ENCODE measurements around the gene TCOF1. TPM values are rescaled to one million over a fixed set of nuclear protein-coding genes. Genes with fewer than 3 reads are reported as not detected.

Gene TCOF1, protein sequence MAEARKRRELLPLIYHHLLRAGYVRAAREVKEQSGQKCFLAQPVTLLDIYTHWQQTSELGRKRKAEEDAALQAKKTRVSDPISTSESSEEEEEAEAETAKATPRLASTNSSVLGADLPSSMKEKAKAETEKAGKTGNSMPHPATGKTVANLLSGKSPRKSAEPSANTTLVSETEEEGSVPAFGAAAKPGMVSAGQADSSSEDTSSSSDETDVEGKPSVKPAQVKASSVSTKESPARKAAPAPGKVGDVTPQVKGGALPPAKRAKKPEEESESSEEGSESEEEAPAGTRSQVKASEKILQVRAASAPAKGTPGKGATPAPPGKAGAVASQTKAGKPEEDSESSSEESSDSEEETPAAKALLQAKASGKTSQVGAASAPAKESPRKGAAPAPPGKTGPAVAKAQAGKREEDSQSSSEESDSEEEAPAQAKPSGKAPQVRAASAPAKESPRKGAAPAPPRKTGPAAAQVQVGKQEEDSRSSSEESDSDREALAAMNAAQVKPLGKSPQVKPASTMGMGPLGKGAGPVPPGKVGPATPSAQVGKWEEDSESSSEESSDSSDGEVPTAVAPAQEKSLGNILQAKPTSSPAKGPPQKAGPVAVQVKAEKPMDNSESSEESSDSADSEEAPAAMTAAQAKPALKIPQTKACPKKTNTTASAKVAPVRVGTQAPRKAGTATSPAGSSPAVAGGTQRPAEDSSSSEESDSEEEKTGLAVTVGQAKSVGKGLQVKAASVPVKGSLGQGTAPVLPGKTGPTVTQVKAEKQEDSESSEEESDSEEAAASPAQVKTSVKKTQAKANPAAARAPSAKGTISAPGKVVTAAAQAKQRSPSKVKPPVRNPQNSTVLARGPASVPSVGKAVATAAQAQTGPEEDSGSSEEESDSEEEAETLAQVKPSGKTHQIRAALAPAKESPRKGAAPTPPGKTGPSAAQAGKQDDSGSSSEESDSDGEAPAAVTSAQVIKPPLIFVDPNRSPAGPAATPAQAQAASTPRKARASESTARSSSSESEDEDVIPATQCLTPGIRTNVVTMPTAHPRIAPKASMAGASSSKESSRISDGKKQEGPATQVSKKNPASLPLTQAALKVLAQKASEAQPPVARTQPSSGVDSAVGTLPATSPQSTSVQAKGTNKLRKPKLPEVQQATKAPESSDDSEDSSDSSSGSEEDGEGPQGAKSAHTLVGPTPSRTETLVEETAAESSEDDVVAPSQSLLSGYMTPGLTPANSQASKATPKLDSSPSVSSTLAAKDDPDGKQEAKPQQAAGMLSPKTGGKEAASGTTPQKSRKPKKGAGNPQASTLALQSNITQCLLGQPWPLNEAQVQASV (N-terminal part only)
- 10 to 100 TPM; 12.6 to 25.8 (median 20.7) TPM for total RNA-seq
- 10 to 100 TPM; 16.6 to 30.3 (median 22.1) TPM for polyA plus RNA-seq
- long read RNA-seq, donor 1, partial matches to known transcripts, result 7 of 7 reads
- long read RNA-seq, donor 1, other reads (novel, unspliced or antisense), result 0 of 7 reads
- long read RNA-seq, donor 2, result 0 reads
- long read RNA-seq, donor 3, partial matches to known transcripts, result 9 of 9 reads
- long read RNA-seq, donor 3, other reads (novel, unspliced or antisense), result 0 of 9 reads
- long read RNA-seq, donor 4, partial matches to known transcripts, result 2 of 3 reads
- long read RNA-seq, donor 4, other reads (novel, unspliced or antisense), result 1 of 3 reads
- long read RNA-seq, donor 5, full-length matches to known transcripts, result 19 of 41 reads
- long read RNA-seq, donor 5, partial matches to known transcripts, result 11 of 41 reads
- long read RNA-seq, donor 5, other reads (novel, unspliced or antisense), result 11 of 41 reads
- long read RNA-seq, donor 6, partial matches to known transcripts, result 7 of 10 reads
- long read RNA-seq, donor 6, other reads (novel, unspliced or antisense), result 3 of 10 reads
- long read RNA-seq, donor 7, partial matches to known transcripts, result 5 of 5 reads
- long read RNA-seq, donor 7, other reads (novel, unspliced or antisense), result 0 of 5 reads
- long read RNA-seq, donor 8, partial matches to known transcripts, result 20 of 20 reads
- long read RNA-seq, donor 8, other reads (novel, unspliced or antisense), result 0 of 20 reads
- long read RNA-seq, donor 9, partial matches to known transcripts, result 5 of 5 reads
- long read RNA-seq, donor 9, other reads (novel, unspliced or antisense), result 0 of 5 reads
- long read RNA-seq, donor 10, partial matches to known transcripts, result 0 of 50 reads
- long read RNA-seq, donor 10, other reads (novel, unspliced or antisense), result 50 of 50 reads

DNA sequence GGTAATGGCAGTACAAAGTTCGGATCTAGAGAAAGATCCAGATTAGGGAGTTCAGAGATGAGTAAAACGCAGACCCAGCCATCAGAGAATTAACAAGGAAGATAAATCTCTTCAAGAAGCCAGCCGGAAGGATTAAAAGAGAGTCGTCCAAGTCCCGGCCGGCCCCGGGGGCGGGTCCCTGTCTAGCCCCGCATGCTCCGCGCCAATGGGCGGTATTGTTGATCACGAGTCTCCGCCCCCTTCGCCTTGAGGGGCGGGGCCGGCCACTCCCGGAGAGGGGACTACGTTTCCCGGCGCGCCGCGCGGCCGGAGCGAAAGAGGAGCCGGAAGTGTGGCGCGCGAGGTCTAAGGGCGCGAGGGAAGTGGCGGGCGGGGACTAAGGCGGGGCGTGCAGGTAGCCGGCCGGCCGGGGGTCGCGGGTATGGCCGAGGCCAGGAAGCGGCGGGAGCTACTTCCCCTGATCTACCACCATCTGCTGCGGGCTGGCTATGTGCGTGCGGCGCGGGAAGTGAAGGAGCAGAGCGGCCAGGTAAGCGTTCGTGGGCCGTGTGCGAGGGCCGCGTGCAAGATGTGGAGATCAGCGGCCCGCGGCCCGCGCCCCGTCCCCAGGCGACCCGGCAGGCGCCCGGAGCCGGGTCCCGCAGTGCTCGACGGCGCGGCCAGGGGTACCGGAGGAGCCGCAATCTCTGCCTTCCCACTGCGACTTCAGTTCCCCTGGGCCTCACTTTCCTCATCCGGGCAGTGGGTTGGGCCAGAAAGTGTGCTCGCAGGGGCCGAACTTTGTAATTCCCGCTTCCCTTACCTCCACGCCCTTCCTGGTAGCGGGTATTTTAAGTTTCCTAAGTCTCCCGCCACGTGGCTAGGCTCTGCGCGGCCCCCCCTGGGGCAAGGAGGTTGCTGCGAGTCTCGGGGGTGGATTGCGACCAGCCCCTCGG is at the start of gene TCOF1:
Gene TCOF1 (plus strand): TSS at position 372 of the 935 bp plus-strand sequence. CDS start 50 bp downstream, at position 422.
- DNase-seq, result peak; percentile 96 to 98 (median 97)
- Histone ChIP-seq H3K27ac (peak within 1 kb of the TSS in 3 of 5 donors; percentile 19 to 49 (median 33)), H3K4me1 (replicated peaks in 1 of 2) (peaks cover 7 to 19% of the 10 kb centered on the region in 2 donors), H3K4me3 (peak within 1 kb of the TSS in 3 of 4 donors; percentile 25 to 87 (median 73)), H3K27me3 (no peaks in the 10 kb centered on the region), H3K9me3 (replicated peaks in 1 of 3) (no peaks in the 10 kb centered on the region), H3K36me3 (replicated peaks in 1 of 2) (peaks cover 0 to 16% of the 10 kb centered on the region in 2 donors)
- intact Hi-C loops (cut with DNase I), result no loop called here
- 0 to 1% (median 0%) methylated on average over 12 to 90 of the region's 90 CpGs for WGBS, 4 donors
- TF ChIP-seq POLR2A (IDR thresholded peaks at IDR 0.05), result peak; percentile 31 to 34
- TF ChIP-seq, protein P1, sequence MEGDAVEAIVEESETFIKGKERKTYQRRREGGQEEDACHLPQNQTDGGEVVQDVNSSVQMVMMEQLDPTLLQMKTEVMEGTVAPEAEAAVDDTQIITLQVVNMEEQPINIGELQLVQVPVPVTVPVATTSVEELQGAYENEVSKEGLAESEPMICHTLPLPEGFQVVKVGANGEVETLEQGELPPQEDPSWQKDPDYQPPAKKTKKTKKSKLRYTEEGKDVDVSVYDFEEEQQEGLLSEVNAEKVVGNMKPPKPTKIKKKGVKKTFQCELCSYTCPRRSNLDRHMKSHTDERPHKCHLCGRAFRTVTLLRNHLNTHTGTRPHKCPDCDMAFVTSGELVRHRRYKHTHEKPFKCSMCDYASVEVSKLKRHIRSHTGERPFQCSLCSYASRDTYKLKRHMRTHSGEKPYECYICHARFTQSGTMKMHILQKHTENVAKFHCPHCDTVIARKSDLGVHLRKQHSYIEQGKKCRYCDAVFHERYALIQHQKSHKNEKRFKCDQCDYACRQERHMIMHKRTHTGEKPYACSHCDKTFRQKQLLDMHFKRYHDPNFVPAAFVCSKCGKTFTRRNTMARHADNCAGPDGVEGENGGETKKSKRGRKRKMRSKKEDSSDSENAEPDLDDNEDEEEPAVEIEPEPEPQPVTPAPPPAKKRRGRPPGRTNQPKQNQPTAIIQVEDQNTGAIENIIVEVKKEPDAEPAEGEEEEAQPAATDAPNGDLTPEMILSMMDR (IDR thresholded peaks at IDR 0.05), result no peak

DNA sequence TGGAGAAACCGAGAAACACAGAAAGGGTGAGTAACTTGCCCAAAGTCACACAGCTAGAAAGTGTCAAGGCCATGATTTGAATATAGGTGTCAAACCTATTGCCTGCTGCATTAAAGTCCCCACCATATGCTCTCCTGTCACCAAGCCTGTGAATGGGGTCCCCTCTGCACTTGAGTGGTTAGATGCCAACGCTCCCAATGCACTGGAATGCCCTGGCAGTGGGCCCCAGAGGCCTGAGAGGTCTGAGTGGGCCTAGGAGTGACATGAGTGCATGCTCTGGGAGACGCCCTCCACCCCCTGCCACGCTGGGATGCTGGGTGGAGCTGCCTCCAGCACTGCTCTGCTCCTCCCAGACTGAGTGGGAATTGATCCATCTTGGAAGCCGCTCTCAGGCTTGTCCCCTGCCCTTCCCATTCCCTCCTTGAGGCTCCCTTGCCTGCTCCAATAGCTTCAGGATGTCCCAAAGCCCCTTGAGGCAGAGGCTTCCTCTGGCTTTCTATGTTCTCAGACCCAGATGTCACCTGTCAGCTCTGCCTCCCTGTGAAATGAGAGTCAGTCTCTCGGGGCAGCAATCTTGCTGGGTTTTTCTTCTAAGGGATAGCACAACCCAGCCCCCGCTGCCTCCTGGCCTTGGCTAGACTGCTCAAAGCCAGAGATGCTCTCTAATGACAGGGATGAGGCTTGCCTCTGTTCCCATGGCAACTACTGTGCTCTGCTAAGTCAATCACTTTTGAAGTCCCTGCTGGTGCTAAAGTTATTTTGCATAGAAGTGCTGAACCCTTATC is 48.2 kb upstream of the TCOF1 start:
- Histone ChIP-seq H3K36me3 (replicated peaks in 1 of 2) (no peaks in the 10 kb centered on the region), H3K9me3 (replicated peaks in 1 of 3) (no peaks in the 10 kb centered on the region), H3K4me1 (replicated peaks in 1 of 2) (no peaks in the 10 kb centered on the region), H3K4me3 (no peak overlapping the region), H3K27me3 (no peaks in the 10 kb centered on the region), H3K27ac (no peak overlapping the region)
- intact Hi-C loops (cut with DNase I), result no loop called here
- DNase-seq, result no peak
- TF ChIP-seq, protein P1 (IDR thresholded peaks at IDR 0.05), result no peak
- no peak for TF ChIP-seq POLR2A (IDR thresholded peaks at IDR 0.05)
- 76 to 86% (median 79%) methylated on average over 5 to 7 of the region's 7 CpGs for WGBS, 4 donors
